Parathyroid adenoma (tissue), 2 donors: ENCODE data around the gene VPS13C.

ENCODE experiments used
- H2AFZ ChIP-seq: fragments of 300-600 bp; sonication (generic); one replicate; pipeline ENCODE4 v1.7.0; 2017; ENCODE audit warnings: antibody characterized with exemption, mild to moderate bottlenecking
- H3K27ac ChIP-seq: fragments of 300-600 bp; sonication (generic); one replicate; pipeline ENCODE4 v1.7.0; 2017
- H3K27me3 ChIP-seq: fragments of 300-600 bp; sonication (generic); one replicate; pipeline ENCODE4 v1.7.0; 2017; ENCODE audit warnings: low read length; ENCODE audit not compliant: control insufficient read depth, insufficient read depth
- H3K36me3 ChIP-seq: fragments of 300-600 bp; sonication (generic); one replicate; pipeline ENCODE4 v1.7.0; 2017; ENCODE audit warnings: low read length; ENCODE audit not compliant: control insufficient read depth, insufficient read depth
- H3K4me1 ChIP-seq: fragments of 300-600 bp; sonication (generic); one replicate; pipeline ENCODE4 v1.7.0; 2017; ENCODE audit warnings: control low read depth
- H3K4me2 ChIP-seq: fragments of 300-600 bp; sonication (generic); one replicate; pipeline ENCODE4 v1.7.0; 2017; ENCODE audit warnings: low read length
- H3K4me3 ChIP-seq: fragments of 300-600 bp; sonication (generic); one replicate; pipeline ENCODE4 v1.7.0; 2017; ENCODE audit warnings: low read depth, low read length
- H3K79me2 ChIP-seq: fragments of 300-600 bp; sonication (generic); one replicate; pipeline ENCODE4 v1.7.0; 2017; ENCODE audit warnings: control low read depth
- H3K9ac ChIP-seq: fragments of 300-600 bp; sonication (generic); one replicate; pipeline ENCODE4 v1.7.0; 2017; ENCODE audit warnings: mild to moderate bottlenecking
- H3K9me3 ChIP-seq: fragments of 300-600 bp; sonication (generic); one replicate; pipeline ENCODE4 v1.7.0; 2017; ENCODE audit warnings: low read length; ENCODE audit not compliant: control insufficient read depth
- CTCF ChIP-seq: fragments of 300-600 bp; sonication (generic); IDR thresholded peaks from one replicate; pipeline ENCODE4 v1.7.0; 2017; ENCODE audit warnings: antibody characterized with exemption, mild to moderate bottlenecking
- donor health status: primary hyperparathyroidism.

VPS13C gene

GRCh38 chr15:61910839-61911369 lies 149.3 kb downstream of the VPS13C start:
- Histone ChIP-seq H3K79me2 (no peaks in the 10 kb centered on the region), H3K36me3 (no peaks in the 10 kb centered on the region), H3K27ac (no peak overlapping the region), H2AFZ (no peak overlapping the region), H3K4me3 (no peak overlapping the region), H3K4me1 (no peaks in the 10 kb centered on the region), H3K4me2 (no peak overlapping the region), H3K27me3 (no peaks in the 10 kb centered on the region), H3K9me3 (no peaks in the 10 kb centered on the region), H3K9ac (no peak overlapping the region)
- TF ChIP-seq CTCF = no peak

GRCh38 chr15:61908241-61908640 lies 152.0 kb downstream of the VPS13C start:
- no peaks in the 10 kb centered on the region for H3K36me3 ChIP-seq
- no peak for TF ChIP-seq CTCF
- no peaks in the 10 kb centered on the region for H3K27me3 ChIP-seq
- no peak overlapping the region for H3K4me2 ChIP-seq
- H3K9ac ChIP-seq = no peak overlapping the region
- H2AFZ ChIP-seq = no peak overlapping the region
- no peak overlapping the region for H3K27ac ChIP-seq
- H3K4me3 ChIP-seq = no peak overlapping the region
- no peaks in the 10 kb centered on the region for H3K9me3 ChIP-seq
- no peaks in the 10 kb centered on the region for H3K4me1 ChIP-seq
- H3K79me2 ChIP-seq = no peaks in the 10 kb centered on the region

GRCh38 chr15:61907753-61908086 lies 152.5 kb downstream of the VPS13C start:
- no peaks in the 10 kb centered on the region for H3K27me3 ChIP-seq
- H3K4me1 ChIP-seq = no peaks in the 10 kb centered on the region
- no peaks in the 10 kb centered on the region for H3K79me2 ChIP-seq
- H3K4me2 ChIP-seq = no peak overlapping the region
- TF ChIP-seq CTCF = no peak
- no peak overlapping the region for H3K27ac ChIP-seq
- H2AFZ ChIP-seq = no peak overlapping the region
- H3K36me3 ChIP-seq = no peaks in the 10 kb centered on the region
- no peaks in the 10 kb centered on the region for H3K9me3 ChIP-seq
- no peak overlapping the region for H3K4me3 ChIP-seq
- no peak overlapping the region for H3K9ac ChIP-seq

- H3K79me2 ChIP-seq = no peaks in the 10 kb centered on the region
- H3K9ac ChIP-seq = no peak overlapping the region
- no peak overlapping the region for H3K27ac ChIP-seq
- H3K9me3 ChIP-seq = no peaks in the 10 kb centered on the region
- no peaks in the 10 kb centered on the region for H3K4me1 ChIP-seq
- H3K4me3 ChIP-seq = no peak overlapping the region
- no peak for TF ChIP-seq CTCF
- no peak overlapping the region for H2AFZ ChIP-seq
- no peaks in the 10 kb centered on the region for H3K36me3 ChIP-seq
- no peaks in the 10 kb centered on the region for H3K27me3 ChIP-seq
- no peak overlapping the region for H3K4me2 ChIP-seq
These were observed 153.1 kb downstream of the VPS13C start for GRCh38 chr15:61906961-61907752.

GRCh38 chr15:61893146-61893545 lies 167.1 kb downstream of the VPS13C start:
- H3K4me1 ChIP-seq = no peaks in the 10 kb centered on the region
- H3K27me3 ChIP-seq = no peaks in the 10 kb centered on the region
- no peak overlapping the region for H3K27ac ChIP-seq
- no peak overlapping the region for H2AFZ ChIP-seq
- no peaks in the 10 kb centered on the region for H3K9me3 ChIP-seq
- H3K36me3 ChIP-seq = no peaks in the 10 kb centered on the region
- peaks cover 3% of the 10 kb centered on the region for H3K79me2 ChIP-seq
- no peak overlapping the region for H3K4me2 ChIP-seq
- H3K4me3 ChIP-seq = no peak overlapping the region
- TF ChIP-seq CTCF = no peak
- H3K9ac ChIP-seq = no peak overlapping the region
